ENCODE measurements around the gene VIP.
"Not testable (repeated sequence)": the region's sequence is repeated elsewhere in the genome, so short reads cannot be mapped to it uniquely, and the experiment has no call there.

VIP gene

GRCh38 chr6:152750694-152751093 is at the start of gene VIP:
Gene VIP, plus strand, starts transcription at chr6:152750797. Its CDS starts 1,381 bp downstream, at chr6:152752178.
- no peak for DNase-seq (ENCODE audit: low read depth)

GRCh38 chr6:152701081-152701862 is 49.3 kb upstream of the VIP start:
- DNase-seq (ENCODE audit: low read depth), result no peak

GRCh38 chr6:152701863-152702401 is 48.7 kb upstream of the VIP start:
- DNase-seq (ENCODE audit: low read depth), result no peak

DNA sequence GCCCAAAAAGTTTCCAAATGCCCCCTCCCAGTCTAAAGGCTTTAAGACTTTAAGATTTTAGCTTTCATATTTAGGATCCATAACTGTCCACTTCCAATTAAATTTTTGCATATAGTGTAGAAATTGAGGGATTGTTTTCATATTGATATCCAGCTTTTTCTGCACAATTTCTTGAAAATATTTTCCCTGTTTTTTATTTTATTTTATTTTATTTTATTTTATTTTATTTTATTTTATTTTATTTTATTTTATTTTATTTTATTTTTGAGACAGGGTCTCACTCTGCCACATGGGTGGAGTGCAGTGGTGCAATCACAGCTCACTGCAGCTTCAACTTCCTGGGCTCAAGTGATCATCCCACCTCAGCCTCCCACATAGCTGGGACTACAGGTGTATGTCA is 46.8 kb upstream of the VIP start:
- not testable (repeated sequence) for DNase-seq (ENCODE audit: low read depth)

DNA sequence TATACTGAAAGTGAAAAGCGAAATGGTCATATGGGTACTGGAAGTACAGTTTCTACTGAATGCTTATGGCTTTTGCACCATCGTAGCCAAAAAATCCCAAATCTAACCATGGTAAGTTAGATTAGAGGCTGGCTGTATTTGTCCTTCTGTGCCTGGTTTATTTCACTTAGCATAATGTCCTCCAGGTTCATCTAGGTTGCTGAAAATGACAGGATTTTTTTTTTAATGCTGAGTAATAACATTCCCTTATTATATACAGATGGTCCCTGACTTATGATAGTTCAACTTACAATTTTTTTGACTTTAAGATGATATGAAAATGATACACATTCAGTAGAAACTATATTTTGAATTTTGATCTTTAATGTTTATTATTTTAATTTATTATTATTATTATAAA is 45.3 kb upstream of the VIP start:
- DNase-seq (ENCODE audit: low read depth), result no peak

- DNase-seq (ENCODE audit: low read depth), result no peak
Measured at GRCh38 chr6:152716322-152716721, 34.3 kb upstream of the VIP start.

GRCh38 chr6:152720974-152721373 is 29.6 kb upstream of the VIP start:
- DNase-seq (ENCODE audit: low read depth), result no peak

- no peak for DNase-seq (ENCODE audit: low read depth)
Measured at GRCh38 chr6:152721956-152722355, 28.6 kb upstream of the VIP start.

DNA sequence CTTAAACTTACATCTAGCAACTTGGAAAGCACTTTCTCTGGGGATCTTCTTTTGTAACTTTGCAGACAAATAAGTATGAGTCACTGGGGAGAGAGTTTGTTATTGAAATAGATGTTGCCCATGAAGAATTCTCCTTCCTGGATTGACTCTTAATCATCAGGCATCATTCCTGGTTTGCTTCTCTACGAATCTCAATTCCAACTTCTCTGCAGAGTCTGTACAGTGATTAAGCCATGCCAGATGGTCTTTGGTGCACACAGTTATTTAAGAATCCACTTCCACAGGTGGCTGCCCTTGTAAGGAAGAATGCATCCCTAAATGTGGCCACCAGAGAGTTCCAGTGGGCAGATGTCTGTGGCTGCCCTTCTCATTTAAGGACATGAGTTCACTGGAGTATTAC is 27.2 kb upstream of the VIP start:
- DNase-seq (ENCODE audit: low read depth), result no peak

- DNase-seq (ENCODE audit: low read depth), result no peak
Measured at GRCh38 chr6:152726313-152726712, 24.3 kb upstream of the VIP start.

GRCh38 chr6:152727507-152727906 is 23.1 kb upstream of the VIP start:
- DNase-seq (ENCODE audit: low read depth), result no peak

DNA sequence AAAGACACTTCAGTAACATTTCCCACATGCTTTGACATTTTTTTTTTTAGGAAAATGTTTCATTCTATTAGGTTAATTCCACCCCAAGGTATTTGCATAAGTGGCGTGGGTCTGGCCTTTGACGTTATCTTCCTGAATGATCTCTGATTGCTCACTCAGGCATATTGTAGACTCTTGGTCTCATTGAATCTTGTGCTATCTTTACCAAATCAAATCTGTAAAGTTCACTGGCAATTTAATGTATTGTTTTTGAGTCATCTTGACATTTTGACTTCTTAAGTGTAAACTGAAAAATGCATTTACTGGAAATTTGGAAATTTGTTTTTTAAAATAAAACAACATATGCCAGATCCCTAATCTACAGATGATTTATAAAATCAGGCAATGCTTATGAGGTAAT is 16.0 kb upstream of the VIP start:
- DNase-seq (ENCODE audit: low read depth), result no peak

DNA sequence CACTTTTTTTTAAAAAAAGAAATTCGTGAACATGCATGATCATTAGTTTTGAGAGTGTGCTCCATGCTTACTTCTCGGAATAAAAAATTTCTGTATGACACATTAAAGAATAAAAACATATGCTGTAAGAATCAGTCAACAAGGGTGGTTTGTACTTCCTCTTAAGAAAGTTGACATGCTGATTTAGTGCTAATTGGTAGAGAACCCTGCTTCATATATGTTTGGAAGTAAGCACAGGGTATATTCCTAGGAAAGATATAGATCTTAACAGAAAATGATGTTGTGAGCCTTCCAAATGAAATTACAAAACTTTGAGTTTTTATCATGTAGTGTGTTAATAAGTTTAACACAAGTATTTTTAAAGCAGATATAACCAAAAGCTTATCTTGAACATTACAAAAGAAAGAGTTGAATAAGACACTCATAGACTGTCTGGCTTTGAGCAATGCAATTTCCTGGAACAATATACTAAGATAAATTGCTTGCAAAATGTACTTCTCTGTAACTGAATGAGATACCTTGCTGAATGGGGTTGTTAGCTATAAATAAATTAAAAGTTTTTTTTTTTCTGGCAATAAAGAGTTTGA is 13.8 kb upstream of the VIP start:
- no peak for DNase-seq (ENCODE audit: low read depth)

DNA sequence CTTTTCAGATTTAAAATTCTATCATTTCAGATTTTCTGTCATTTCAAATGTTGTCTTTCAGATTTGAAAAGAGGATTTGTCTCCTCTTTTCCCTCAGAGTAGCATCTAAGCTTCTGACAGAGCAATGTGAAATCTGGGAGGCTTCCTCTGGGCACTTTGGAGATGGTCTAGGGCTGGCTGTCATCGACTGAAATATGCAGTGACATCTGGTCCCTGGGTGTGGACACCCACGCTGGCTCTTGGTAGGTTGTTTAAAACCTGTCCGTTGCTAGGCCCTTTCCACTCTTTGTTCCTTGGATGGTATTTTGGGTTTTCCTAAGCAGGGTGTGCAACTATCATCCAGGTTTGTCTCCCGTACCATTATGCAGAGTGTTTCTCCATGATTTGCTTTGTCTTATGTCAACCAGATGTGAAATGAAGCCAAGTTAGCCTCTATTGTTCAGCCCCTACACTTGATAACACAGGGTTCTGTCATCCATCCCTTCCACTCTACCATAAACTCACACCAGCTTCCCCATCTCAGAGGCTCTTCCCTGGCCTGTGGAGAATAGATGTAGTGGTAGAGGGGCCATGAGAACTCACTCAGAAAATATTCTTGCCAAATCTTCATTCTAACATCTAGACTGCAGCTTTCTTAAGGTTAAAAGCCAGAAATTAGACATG is 5.0 kb upstream of the VIP start:
- DNase-seq (ENCODE audit: low read depth), result no peak

- DNase-seq (ENCODE audit: low read depth), result no peak
Measured at GRCh38 chr6:152746172-152746553, 4.4 kb upstream of the VIP start.

DNA sequence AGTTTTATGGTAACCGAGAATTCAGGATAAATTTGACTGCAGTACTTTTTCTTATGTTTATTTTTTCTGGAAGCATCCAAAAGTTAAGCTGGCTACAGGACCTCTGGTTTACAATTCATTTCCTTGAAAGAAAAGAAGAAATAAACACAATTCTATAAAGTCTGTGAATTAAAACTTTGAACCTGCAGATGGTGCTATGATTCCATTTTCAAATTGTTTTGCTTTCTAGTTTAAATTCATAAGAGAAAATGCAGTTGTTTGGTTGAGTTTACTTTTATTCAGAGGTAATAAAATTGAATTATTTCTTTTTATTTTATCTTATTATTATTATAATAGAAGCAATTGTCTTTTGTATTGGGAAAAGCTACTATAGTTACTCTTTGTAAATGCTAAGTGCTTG is 1.8 kb upstream of the VIP start:
- no peak for DNase-seq (ENCODE audit: low read depth)

DNA sequence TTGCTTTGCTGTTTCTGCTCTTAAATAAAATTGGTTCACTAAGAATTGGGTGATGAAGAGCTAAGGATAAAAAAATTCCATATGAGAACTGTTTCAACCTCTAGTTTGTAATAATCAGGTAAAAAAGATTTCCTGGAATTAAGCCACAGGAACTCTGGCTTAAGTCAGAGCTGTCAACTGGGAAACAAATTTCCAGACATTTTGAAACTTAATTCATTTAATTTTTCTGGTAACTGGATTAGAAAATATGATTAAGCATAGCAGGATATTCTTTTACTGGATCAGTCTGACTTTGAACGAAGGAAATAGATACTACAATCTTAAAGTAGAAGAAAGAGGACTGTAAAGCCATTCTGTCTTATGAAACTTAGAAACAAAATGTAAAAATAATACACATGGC is 1.3 kb upstream of the VIP start:
- no peak for DNase-seq (ENCODE audit: low read depth)

DNA sequence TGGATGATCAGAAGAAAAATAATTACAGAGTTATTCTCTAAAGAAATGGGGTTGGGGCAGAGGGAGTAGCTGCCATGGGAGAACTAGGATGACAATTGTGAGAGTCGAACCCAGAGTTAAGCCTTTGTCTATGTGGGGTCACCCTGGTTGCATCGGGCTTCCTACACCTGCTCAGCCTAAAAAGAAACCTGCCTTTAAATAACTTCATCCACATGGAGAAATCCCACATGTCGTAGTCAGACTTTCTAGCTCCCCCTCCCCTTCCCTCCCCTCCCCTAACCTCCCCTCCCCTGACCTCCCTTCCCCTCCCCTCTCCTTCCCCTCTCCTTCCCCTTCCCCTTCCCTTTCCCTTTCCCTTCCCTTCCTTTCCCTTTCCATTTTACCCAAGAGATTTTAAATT is 14.7 kb downstream of the VIP start:
- no peak for DNase-seq (ENCODE audit: low read depth)

DNA sequence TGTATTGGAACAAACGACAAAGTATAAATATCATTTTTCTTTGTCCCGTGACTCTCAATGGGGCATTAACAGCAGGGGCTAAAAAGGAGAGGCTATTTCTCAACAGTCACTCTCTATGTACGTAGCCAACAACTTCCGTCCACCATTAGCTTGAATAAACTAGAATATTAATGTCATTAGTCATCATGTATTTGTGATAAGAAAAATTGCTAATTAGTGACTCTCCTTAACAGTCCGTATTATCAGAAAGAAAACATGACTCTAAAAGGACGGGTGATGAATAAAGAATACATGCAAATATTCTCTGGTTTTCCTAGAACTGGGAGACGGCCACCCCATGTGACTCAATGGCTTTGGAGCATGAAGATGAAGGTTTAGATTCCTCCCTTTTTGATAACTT is 18.6 kb downstream of the VIP start:
- DNase-seq (ENCODE audit: low read depth), result no peak

GRCh38 chr6:152769993-152770392 is 19.4 kb downstream of the VIP start:
- no peak for DNase-seq (ENCODE audit: low read depth)

GRCh38 chr6:152771061-152771687 is 20.6 kb downstream of the VIP start:
- no peak for DNase-seq (ENCODE audit: low read depth)

GRCh38 chr6:152775428-152775827 is 24.8 kb downstream of the VIP start:
- DNase-seq (ENCODE audit: low read depth), result no peak

DNA sequence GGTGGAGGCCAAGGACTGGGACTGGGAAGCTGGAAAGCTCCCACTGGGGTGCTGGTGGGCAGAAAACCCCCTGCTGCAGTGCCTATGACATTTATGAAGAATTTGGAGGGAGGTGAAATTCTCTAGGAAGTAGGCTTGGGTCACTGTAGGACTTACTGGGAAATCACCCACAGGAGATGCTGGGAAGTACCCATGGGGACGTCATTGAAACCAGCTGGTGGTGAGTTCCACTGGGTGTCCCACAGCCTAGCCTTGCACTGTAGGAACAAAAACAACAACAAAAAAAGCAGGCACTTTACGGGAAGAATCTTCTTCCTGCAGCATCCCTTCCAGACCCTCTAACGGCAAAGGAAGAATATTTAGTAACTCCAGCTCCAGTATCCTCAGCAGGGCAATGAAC is 26.2 kb downstream of the VIP start:
- no peak for DNase-seq (ENCODE audit: low read depth)

All from activated T-cell treated with anti-CD3 and anti-CD28 coated beads for 1 hour (primary cell).